Measurements from ENCODE around the gene ADGRE2. TPM values are rescaled to one million over a fixed set of nuclear protein-coding genes. Genes with fewer than 3 reads are reported as not detected.

The ADGRE2 gene
- total and polyA plus RNA-seq, 4 donors, result 2.8 to 40.2 (median 14.9) TPM

GRCh38 chr19:14761607-14762006 lies 16.8 kb downstream of the ADGRE2 start:
- Histone ChIP-seq H3K9ac (ENCODE audit: insufficient read depth in 1 of 2, low read length in 2 of 2) (no peak overlapping the region), H3K9me3 (ENCODE audit: control insufficient read depth in 4 of 4, insufficient read depth in 3 of 4, low read length in 3 of 4) (peaks cover 0 to 2% (median 0%) of the 10 kb centered on the region in 4 donors), H3K27ac (ENCODE audit: low read depth in 1 of 2, low read length in 1 of 2) (no peak overlapping the region), H3K4me1 (ENCODE audit: control insufficient read depth in 5 of 5, insufficient read depth in 5 of 5, low read length in 5 of 5) (no peaks in the 10 kb centered on the region), H3K36me3 (ENCODE audit: control insufficient read depth in 4 of 4, insufficient read depth in 4 of 4, low read length in 4 of 4) (no peaks in the 10 kb centered on the region), H3K4me3 (no peak overlapping the region), H3K27me3 (ENCODE audit: control insufficient read depth in 3 of 3, insufficient read depth in 3 of 3, low read length in 2 of 3) (no peaks in the 10 kb centered on the region)
- no peak for DNase-seq
- 68 to 79% methylated on average over 5 of the region's 5 CpGs for WGBS, 2 donors
- no peak for TF ChIP-seq CTCF (IDR thresholded peaks at IDR 0.05; ENCODE audit: control extremely low read depth, extremely low read depth)
- no peak for ATAC-seq (ENCODE audit: insufficient read depth, low FRiP score)

GRCh38 chr19:14758816-14759215 lies 19.5 kb downstream of the ADGRE2 start:
- DNase-seq, result peak in 1 of 3 donors; percentile 7
- H3K4me1 ChIP-seq (ENCODE audit: control insufficient read depth in 5 of 5, insufficient read depth in 5 of 5, low read length in 5 of 5), result no peaks in the 10 kb centered on the region
- H3K9ac ChIP-seq (ENCODE audit: insufficient read depth in 1 of 2, low read length in 2 of 2), result no peak overlapping the region
- ATAC-seq (ENCODE audit: insufficient read depth, low FRiP score), result no peak
- H3K36me3 ChIP-seq (ENCODE audit: control insufficient read depth in 4 of 4, insufficient read depth in 4 of 4, low read length in 4 of 4), result no peaks in the 10 kb centered on the region
- H3K27ac ChIP-seq (ENCODE audit: low read depth in 1 of 2, low read length in 1 of 2), result no peak overlapping the region
- no peak for TF ChIP-seq CTCF (IDR thresholded peaks at IDR 0.05; ENCODE audit: control extremely low read depth, extremely low read depth)
- no peaks in the 10 kb centered on the region for H3K27me3 ChIP-seq (ENCODE audit: control insufficient read depth in 3 of 3, insufficient read depth in 3 of 3, low read length in 2 of 3)
- no peak overlapping the region for H3K4me3 ChIP-seq
- no peaks in the 10 kb centered on the region for H3K9me3 ChIP-seq (ENCODE audit: control insufficient read depth in 4 of 4, insufficient read depth in 3 of 4, low read length in 3 of 4)
- 46 to 69% methylated on average over 13 to 16 of the region's 16 CpGs for WGBS, 2 donors

GRCh38 chr19:14748601-14749000 lies 29.8 kb downstream of the ADGRE2 start:
- ATAC-seq (ENCODE audit: insufficient read depth, low FRiP score) (no peak), DNase-seq (no peak)
- TF ChIP-seq CTCF (IDR thresholded peaks at IDR 0.05; ENCODE audit: control extremely low read depth, extremely low read depth), result no peak
- no peak overlapping the region for H3K9ac ChIP-seq (ENCODE audit: insufficient read depth in 1 of 2, low read length in 2 of 2)
- WGBS, 2 donors, result 69 to 70% methylated on average over 6 of the region's 6 CpGs
- no peak overlapping the region for H3K4me3 ChIP-seq
- no peaks in the 10 kb centered on the region for H3K27me3 ChIP-seq (ENCODE audit: control insufficient read depth in 3 of 3, insufficient read depth in 3 of 3, low read length in 2 of 3)
- H3K36me3 ChIP-seq (ENCODE audit: control insufficient read depth in 4 of 4, insufficient read depth in 4 of 4, low read length in 4 of 4), result peaks cover 0 to 3% (median 0%) of the 10 kb centered on the region in 4 donors
- no peaks in the 10 kb centered on the region for H3K4me1 ChIP-seq (ENCODE audit: control insufficient read depth in 5 of 5, insufficient read depth in 5 of 5, low read length in 5 of 5)
- H3K27ac ChIP-seq (ENCODE audit: low read depth in 1 of 2, low read length in 1 of 2), result no peak overlapping the region
- no peaks in the 10 kb centered on the region for H3K9me3 ChIP-seq (ENCODE audit: control insufficient read depth in 4 of 4, insufficient read depth in 3 of 4, low read length in 3 of 4)

GRCh38 chr19:14746886-14747285 lies 31.5 kb downstream of the ADGRE2 start:
- no peak overlapping the region for H3K9ac ChIP-seq (ENCODE audit: insufficient read depth in 1 of 2, low read length in 2 of 2)
- TF ChIP-seq CTCF (IDR thresholded peaks at IDR 0.05; ENCODE audit: control extremely low read depth, extremely low read depth), result no peak
- no peaks in the 10 kb centered on the region for H3K27me3 ChIP-seq (ENCODE audit: control insufficient read depth in 3 of 3, insufficient read depth in 3 of 3, low read length in 2 of 3)
- ATAC-seq (ENCODE audit: insufficient read depth, low FRiP score) (no peak), DNase-seq (no peak)
- H3K9me3 ChIP-seq (ENCODE audit: control insufficient read depth in 4 of 4, insufficient read depth in 3 of 4, low read length in 3 of 4), result peaks cover 0 to 5% (median 2%) of the 10 kb centered on the region in 4 donors
- H3K27ac ChIP-seq (ENCODE audit: low read depth in 1 of 2, low read length in 1 of 2), result no peak overlapping the region
- H3K4me1 ChIP-seq (ENCODE audit: control insufficient read depth in 5 of 5, insufficient read depth in 5 of 5, low read length in 5 of 5), result no peaks in the 10 kb centered on the region
- WGBS, 2 donors, result 59 to 71% methylated on average over 4 of the region's 4 CpGs
- H3K4me3 ChIP-seq, result no peak overlapping the region
- peaks cover 0 to 3% (median 0%) of the 10 kb centered on the region in 4 donors for H3K36me3 ChIP-seq (ENCODE audit: control insufficient read depth in 4 of 4, insufficient read depth in 4 of 4, low read length in 4 of 4)

All from lung (tissue), 12 donors.